Activated CD8-positive, alpha-beta memory T cell treated with anti-CD3 and anti-CD28 coated beads for 4 hours (primary cell): ENCODE data around the gene LPIN3.

Experiments used
- DNase-seq, 2 donors: peaks; one replicate each; pipeline ENCODE4 v3.0.0-alpha.2; 2020; ENCODE audit warnings: low read depth in 2 of 2

LPIN3 gene

GRCh38 chr20:41349266-41349665 is 8.6 kb downstream of the LPIN3 start:
- no peak for DNase-seq

- no peak for DNase-seq
Observed at GRCh38 chr20:41349943-41350342, 9.3 kb downstream of the LPIN3 start.

GRCh38 chr20:41350408-41350962 is 9.9 kb downstream of the LPIN3 start:
- no peak for DNase-seq

- DNase-seq = no peak
Observed at GRCh38 chr20:41352106-41352505, 11.5 kb downstream of the LPIN3 start.

- DNase-seq = no peak
Observed at GRCh38 chr20:41352666-41353065, 12.0 kb downstream of the LPIN3 start.

GRCh38 chr20:41353530-41353929 is 12.9 kb downstream of the LPIN3 start:
- DNase-seq = no peak

GRCh38 chr20:41355192-41355591 is 14.6 kb downstream of the LPIN3 start:
- DNase-seq = no peak

GRCh38 chr20:41355598-41356203 is 15.1 kb downstream of the LPIN3 start:
- no peak for DNase-seq

- no peak for DNase-seq
Observed at GRCh38 chr20:41356951-41357350, 16.3 kb downstream of the LPIN3 start.

GRCh38 chr20:41357424-41358163 is 17.0 kb downstream of the LPIN3 start:
- DNase-seq = no peak

- DNase-seq = no peak
Observed at GRCh38 chr20:41358230-41358629, 17.6 kb downstream of the LPIN3 start.

- no peak for DNase-seq
Observed at GRCh38 chr20:41358717-41359116, 18.1 kb downstream of the LPIN3 start.

- no peak for DNase-seq
Observed at GRCh38 chr20:41359541-41360011, 19.0 kb downstream of the LPIN3 start.

GRCh38 chr20:41360831-41361756 is 20.5 kb downstream of the LPIN3 start:
- no peak for DNase-seq

GRCh38 chr20:41361757-41362747 is 21.4 kb downstream of the LPIN3 start:
- no peak for DNase-seq

GRCh38 chr20:41362748-41363140 is 22.1 kb downstream of the LPIN3 start:
- DNase-seq = no peak

- DNase-seq = no peak
Observed at GRCh38 chr20:41363601-41364000, 23.0 kb downstream of the LPIN3 start.

- DNase-seq = no peak
Observed at GRCh38 chr20:41364236-41364855, 23.7 kb downstream of the LPIN3 start.

GRCh38 chr20:41364967-41365765 is 24.5 kb downstream of the LPIN3 start:
- no peak for DNase-seq
